ENCODE data around the gene PRKAR1B.

PRKAR1B gene

GRCh38 chr7:569996-570800, 156.9 kb downstream of the PRKAR1B start:
- TF ChIP-seq, protein P1, sequence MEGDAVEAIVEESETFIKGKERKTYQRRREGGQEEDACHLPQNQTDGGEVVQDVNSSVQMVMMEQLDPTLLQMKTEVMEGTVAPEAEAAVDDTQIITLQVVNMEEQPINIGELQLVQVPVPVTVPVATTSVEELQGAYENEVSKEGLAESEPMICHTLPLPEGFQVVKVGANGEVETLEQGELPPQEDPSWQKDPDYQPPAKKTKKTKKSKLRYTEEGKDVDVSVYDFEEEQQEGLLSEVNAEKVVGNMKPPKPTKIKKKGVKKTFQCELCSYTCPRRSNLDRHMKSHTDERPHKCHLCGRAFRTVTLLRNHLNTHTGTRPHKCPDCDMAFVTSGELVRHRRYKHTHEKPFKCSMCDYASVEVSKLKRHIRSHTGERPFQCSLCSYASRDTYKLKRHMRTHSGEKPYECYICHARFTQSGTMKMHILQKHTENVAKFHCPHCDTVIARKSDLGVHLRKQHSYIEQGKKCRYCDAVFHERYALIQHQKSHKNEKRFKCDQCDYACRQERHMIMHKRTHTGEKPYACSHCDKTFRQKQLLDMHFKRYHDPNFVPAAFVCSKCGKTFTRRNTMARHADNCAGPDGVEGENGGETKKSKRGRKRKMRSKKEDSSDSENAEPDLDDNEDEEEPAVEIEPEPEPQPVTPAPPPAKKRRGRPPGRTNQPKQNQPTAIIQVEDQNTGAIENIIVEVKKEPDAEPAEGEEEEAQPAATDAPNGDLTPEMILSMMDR (conservative IDR thresholded peaks at IDR 0.05), result no peak
- H3K27ac ChIP-seq, result no peak overlapping the region

- TF ChIP-seq, protein P1 (conservative IDR thresholded peaks at IDR 0.05), result no peak
- H3K27ac ChIP-seq, result no peak overlapping the region
These were observed 157.8 kb downstream of the PRKAR1B start for GRCh38 chr7:569071-569855.

GRCh38 chr7:568031-568951, 158.8 kb downstream of the PRKAR1B start:
- TF ChIP-seq, protein P1 (conservative IDR thresholded peaks at IDR 0.05), result no peak

GRCh38 chr7:567305-567883, 159.7 kb downstream of the PRKAR1B start:
- no peak overlapping the region for H3K27ac ChIP-seq
- TF ChIP-seq, protein P1 (conservative IDR thresholded peaks at IDR 0.05), result no peak

More at GRCh38 chr7:568031-568951, 158.8 kb downstream of the PRKAR1B start:
- H3K27ac ChIP-seq, result no peak overlapping the region

GRCh38 chr7:566100-566499, 161.0 kb downstream of the PRKAR1B start:
- TF ChIP-seq, protein P1 (conservative IDR thresholded peaks at IDR 0.05), result no peak
- H3K27ac ChIP-seq, result no peak overlapping the region

DNA sequence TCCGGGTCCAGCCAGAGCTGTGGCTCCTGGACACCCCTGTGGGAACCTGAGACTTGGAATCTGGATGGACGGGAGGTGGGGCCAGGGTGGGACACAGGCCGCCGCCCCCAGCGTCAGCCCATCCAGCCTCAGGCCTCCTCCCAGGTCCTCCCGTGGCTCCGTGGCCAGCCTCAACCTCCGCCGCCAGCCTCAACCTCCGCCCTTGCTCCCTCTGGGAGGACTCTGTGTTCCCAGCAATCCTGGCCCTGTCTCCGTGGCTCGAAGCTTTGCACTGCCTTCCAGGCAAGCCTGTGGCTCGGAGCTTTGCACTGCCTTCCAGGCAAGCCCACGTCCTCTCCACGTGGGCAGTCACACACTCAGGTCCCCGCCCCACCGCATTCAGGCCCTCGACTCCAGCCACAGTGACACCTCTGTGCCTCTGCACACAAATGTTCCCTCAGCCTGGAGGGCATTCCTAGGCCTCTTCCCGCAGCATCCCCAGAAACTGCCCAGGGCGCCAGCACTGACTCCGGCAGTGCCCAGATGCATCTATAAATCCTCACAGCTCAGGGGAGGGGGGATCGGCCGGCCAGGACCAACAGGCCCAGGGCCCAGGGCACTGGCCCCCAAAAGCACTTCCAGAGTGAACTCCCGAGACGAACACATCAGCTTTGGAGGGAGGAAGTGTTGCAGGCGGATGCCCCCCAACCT, 162.8 kb downstream of the PRKAR1B start:
- TF ChIP-seq, protein P1 (conservative IDR thresholded peaks at IDR 0.05), result no peak
- H3K27ac ChIP-seq, result no peak overlapping the region
